NCI-H187 (cell line): ENCODE measurements around the gene DCAF8L1.
"Not testable (repeated sequence)": the region's sequence is repeated elsewhere in the genome, so short reads cannot be mapped to it uniquely, and the experiment has no call there.

Experiments
- DNase-seq, 2 experiments: peaks; one replicate each; lab custom pipeline; 2025; lab: John Stamatoyannopoulos, UW

Gene DCAF8L1

DNA sequence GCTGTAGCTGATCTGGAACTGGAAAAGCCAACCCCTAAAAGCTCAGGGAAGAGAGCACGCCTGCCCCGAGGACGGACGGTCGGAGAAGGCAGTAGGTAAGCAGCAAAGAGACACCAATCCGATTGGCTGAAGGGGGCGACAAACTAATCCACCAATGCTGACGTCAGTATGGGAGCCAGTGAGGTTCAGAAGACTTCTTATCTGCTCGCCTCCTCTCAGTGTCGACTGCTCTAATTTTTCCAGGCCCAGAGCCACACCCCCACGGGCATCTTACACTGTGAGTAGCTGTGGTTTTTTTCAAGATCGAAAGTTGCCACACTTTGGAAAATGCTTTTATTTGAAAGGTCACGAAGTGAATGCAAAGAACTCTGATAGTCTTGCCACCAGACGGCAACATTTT, at the start of gene DCAF8L1:
DCAF8L1 (minus strand) TSS at position 101 of the 400 bp plus-strand sequence. CDS start 115 bp downstream, outside the sequence.
- no peak for DNase-seq

DNA sequence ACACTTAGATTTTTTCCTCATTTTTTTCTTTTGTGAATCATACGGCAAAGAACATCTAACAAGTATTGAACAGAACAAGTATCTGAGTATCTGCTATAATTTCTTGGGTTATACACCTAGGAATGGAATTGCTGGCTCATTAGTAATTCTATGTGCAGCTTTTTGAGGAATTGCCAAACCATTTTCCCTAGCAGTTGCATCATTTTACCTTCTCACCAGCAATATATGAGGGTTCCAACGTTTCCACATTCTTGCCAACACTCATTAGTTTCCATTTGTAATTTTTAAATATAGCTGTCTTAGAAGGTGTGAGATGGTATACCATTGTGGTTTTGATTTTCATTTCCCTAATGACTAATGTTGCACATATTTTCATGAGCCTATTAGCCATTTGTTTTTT, 41.1 kb upstream of the DCAF8L1 start:
- DNase-seq, result no peak

DNA sequence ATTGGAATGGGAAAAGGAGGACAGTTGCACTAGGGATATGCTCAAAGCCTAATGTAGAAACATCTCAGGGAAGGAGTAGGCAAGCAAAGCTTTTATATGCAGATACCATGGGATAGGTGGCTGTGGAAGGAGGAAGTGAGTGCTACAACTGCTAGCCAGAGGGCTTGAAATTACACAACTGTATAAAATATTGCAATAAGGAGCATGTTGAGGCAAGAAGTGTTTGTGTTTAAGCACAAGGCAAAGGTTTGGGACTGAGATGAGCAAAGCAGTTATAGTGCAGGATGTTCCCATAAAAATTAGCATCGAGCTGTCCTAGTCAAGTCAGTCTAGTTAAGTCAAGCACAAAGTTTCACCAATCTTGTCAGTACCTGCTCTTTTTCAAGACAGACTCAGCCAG, 35.6 kb upstream of the DCAF8L1 start:
- no peak for DNase-seq

DNA sequence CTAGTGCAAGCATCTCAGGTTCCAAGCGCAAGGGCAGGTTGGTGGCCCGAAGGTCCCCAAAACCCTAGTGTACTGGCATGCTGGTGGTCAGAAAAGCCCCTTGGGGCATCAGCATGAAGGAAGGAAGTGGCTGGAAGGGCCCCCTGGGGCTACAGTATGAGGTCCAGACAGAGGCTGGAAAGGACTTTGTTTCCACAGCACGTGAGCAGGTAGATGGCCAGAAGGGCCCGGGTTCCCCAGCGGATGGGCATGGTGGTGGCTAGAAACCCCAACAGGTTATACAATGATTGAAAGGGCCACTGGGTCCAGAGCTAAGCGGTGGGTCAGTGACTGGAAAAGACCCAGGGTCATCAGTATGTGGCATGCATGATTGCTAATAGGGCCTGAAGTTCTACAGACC, 34.7 kb upstream of the DCAF8L1 start:
- DNase-seq, result no peak

DNA sequence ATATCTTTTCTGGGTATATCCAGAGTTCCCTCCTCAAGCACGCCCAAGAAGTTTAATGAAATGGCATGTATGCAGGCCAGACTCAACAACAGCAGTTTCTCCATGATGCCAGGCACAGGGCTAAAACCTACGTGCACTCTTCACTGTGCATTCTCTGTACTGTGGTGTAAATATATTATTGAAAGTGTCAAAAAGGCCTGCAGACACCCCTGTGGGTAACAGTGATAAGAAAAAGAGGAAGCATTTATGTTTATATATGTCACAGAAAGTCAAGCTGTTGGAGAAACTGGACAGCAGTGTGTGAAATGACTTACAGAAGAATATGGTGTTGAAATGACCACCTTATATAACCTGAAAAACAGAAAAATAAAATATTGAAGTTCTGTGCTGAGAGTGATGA, 29.6 kb upstream of the DCAF8L1 start:
- DNase-seq, result no peak

DNA sequence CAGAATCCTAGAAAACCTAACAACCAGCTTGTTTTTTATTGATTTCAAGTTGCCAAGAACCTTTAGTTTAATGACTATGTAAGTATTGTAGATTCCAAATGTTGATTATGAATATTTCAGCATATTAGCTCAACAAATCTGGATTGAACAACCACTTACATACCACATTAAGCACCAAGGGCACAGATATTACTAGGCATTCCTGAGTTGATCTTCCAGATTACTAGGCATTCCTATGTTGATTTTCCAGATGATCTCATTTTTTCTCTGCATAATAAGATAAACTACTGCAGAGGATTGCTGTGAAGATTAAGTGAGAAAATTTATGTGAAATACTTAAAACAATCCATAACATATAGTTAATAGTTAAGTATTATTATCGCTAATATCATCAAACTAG, 17.4 kb upstream of the DCAF8L1 start:
- DNase-seq, result no peak

DNA sequence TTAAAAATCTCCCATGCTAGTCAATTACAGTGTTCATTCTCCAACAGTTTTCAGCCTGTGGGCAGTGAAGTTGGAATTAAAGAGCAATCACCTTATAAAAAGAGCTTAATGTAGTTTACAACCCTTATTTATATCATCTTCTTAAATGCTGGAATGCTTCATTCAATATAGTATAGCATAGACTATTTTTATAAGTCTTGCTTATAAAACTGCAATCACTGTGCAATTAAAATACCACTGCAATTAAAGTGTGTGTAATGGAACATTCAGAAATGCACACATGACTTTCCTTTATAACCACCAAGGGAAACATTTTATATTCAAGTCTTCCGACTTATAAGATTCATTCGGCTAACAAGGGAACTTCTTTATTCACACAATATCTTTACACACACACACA, 16.4 kb upstream of the DCAF8L1 start:
- DNase-seq, result no peak

DNA sequence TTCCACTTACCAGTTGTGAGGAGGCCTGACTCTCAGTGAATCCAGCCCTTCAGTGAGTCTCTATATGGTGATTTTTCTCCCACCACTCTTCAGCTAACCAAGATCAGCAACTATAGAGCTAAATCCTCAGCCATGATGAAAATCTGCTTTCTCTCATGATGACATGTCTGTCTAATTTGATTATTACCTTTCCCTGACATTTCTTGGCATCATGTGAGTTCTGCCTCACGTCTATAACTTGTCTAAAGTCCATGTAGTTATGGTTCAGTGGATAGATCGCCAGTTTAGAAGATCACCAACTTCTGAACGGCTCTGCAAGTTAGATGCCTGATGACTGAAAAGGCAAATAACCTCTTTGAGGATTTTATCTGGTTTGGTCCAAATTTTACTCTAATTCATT, 14.9 kb upstream of the DCAF8L1 start:
- no peak for DNase-seq

DNA sequence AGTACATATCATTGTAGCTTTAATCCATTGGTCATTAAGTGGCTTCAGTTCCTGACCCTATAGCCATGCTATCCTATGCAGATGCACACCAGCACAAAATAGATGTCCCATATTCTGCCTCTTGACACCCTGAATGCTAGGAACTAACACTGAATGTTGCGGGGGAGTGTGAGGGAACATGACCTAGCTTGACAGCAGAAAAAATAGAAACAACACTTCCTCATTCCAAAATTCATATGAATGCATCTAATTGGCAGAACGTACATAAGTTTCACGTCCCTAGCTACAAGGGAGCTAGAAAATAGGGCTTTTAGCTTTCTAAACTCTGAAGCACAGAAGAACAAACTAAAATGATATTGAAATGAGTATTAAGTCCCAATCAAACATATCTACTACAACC, 14.4 kb upstream of the DCAF8L1 start:
- no peak for DNase-seq

DNA sequence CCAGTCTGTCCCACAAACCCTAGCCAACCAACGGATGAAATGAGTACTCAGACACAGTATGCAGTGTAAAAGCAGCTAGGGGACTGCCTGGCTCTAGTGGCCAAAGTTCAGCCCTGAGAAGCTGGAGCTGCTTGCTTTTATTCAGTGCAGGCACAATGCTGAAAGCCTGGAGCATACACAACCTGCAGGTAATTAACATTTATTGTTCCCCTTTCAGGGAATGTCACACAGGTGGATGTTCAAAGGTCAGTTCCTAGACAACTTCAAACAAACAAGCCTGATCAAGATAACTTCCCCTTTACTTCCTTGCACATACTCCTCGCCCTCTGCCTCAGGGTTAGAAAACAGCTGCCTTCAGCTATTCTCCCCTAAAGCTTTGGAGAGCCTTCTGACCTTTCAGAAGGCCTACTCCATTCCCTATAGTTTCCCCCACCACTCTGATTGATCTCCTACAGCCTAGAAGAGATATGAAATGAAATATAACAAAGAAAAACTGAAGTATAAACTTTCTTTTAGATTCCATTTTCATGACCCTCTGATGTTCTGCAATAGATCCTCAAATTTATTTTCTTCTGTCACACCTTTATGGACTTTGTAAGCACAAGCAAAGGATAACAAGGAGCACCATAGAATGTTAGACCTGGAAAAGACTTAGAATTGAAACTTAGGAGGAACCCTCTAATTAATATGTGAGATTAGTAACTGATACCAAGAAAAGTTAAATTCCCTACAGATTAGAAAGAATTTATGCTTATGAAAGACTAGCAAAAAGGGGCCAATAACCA, 6.8 kb upstream of the DCAF8L1 start:
- no peak for DNase-seq

DNA sequence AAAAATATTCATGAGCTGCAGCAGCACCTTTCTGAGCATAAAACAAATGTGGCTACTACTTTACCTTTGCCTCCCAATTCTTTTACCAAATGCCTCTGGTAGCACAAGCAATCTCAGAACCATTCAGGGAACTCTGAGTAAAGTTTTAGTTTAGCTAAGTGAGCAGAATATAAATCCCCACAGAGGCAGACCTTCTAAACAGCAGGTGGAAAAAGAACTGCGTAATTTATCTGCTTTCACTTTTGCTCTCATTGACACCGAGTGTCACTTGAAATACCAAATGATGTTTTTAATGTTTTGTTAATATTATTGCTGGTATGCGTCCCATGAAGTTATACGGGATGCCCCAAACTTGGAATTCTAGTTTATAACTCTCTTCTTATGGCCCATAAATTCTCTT, 4.3 kb downstream of the DCAF8L1 start:
- DNase-seq, result not testable (repeated sequence)

DNA sequence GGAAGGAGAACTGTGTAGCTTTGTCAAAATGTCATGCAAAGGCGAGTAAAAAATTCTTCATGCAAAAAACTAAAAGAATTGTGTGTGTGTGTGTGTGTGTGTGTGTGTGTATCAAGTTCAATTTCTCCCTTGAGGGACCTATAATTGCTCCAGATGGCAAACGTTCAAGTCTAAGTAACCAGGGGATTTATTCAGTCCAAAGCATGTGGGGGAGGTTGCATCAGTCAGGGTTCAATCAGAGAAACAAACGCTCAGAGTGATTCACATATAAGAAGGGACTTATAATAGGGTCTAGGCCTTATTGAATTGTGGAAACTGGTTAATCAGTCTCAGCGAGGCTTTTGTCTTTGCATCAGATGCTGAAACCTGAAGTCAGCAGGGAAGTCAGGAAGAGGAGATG, 5.0 kb downstream of the DCAF8L1 start:
- no peak for DNase-seq

DNA sequence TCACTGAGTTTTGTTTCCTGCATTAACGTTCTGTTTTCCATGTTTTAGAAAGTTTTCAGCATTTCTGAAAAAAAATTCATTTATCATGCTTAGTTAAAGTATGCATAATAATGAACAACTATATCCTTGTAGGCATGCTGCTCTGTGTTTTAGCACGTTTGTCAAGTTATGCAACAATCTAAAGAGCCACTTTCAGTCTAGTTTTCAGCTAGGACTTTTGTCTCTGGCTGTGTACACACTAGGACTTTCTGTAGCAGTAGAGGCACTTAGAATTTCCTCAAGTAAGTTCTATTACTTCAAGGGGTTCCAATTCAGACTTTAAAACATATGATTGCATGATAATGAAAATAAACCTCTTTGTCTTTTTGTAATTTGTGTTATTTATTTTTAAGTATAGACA, 12.4 kb downstream of the DCAF8L1 start:
- DNase-seq, result no peak

DNA sequence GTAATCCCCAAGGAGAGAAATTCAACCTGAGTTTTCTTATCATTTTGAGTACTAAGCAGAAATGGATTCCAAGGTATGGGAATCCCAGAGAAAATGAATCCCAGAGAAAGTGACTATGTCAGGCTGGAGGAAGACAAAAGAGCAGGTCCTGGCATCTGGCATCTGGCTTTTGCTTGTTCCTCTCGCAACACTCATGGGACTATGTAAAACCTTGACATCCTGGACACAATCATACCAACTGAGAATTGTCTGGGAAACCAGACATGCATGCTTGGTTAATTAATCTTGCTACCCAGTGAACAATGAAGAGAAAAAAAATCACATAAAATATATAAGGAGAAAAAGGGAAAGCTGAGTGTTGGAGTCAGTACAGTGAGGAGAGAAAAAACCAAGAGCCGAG, 12.9 kb downstream of the DCAF8L1 start:
- no peak for DNase-seq

DNA sequence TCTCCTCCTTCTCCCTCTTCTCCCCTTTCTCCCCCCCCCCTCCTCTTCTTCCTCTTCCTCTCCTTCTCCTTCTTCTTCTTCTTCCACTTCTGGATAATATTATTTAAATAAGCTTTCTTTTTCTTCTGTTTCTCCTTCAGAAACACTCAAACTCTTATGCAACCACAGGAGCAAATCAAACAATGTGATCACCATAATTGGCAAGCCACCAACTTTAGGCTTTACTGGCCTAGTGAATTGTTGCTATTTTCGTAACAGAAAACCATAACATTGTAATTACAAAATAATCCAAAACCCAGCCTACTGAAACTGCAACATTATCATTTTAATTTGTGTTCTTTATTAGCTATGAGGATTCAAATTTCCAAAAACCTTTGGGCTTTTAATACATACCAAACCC, 14.3 kb downstream of the DCAF8L1 start:
- DNase-seq, result no peak

DNA sequence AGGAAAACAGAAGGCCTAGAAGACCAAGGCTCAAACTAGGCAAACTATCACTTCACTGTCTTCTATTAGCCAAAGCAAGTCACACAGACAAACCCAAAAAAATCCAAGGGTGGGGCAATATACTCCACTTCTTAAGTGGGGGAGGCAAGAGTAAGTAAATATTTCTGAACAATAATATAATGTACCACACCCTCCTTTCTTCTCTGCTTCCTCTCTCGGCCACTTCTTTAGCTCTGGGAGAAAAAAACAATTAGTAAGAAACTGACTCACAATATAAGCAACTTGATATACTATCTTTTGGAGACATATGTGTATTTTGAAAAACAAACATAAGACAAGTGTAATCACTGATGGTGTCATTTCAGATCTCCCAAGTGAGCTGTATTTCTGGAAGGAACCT, 14.8 kb downstream of the DCAF8L1 start:
- DNase-seq, result no peak

DNA sequence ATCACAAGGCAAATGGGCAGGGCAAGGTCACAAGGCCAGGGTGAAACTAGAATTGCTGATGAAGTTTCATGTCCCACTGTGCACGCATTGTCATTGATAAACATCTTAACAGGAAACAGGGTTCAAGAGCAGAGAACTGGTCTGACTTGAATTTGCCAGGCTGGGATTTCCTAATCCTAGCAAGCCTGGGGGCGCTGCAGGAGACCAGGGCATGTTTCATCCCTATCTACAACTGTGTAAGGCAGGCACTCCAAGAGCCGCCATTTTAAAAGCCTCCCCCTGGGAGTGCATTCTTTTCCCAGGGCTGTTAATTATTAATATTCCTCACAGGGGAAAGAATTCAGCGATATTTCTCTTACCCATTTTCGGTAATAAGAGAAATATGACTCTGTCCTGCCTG, 15.9 kb downstream of the DCAF8L1 start:
- DNase-seq, result not testable (repeated sequence)

DNA sequence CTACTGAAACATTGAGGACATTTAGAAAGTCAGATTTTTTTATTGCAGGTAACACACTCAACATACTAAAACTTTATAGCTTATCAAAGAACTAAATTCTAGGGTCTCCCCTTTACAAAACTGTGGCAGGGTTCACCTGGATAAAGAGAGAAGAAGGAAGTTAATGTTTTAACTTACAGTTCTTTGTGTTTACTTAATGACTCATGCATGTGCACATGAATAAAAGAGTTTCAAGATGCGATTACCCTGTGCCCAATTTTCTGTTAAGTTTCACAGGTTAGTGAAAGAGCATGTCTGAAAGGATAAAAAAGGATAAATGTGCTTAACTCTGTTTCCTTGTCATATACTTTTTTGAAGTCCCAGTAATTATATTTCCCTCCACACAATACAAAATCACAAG, 16.8 kb downstream of the DCAF8L1 start:
- no peak for DNase-seq

DNA sequence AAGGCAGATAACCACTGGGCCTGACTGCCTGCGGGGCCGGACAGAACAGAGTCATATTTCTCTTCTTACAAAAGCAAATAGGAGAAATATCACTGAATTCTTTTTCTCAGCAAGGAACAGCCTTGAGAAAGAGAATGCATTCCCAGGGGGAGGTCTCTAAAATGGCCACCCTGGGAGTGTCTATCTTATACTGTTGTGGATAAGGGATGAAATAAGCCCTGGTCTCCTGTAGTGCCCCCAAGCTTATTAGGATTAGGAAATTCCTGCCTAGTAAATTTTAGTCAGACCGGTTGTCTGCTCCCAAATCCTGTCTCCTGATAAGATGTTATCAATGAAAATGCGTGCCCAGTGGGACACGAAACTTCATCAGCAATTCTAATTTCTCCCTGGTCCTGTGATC, 20.8 kb downstream of the DCAF8L1 start:
- not testable (repeated sequence) for DNase-seq

DNA sequence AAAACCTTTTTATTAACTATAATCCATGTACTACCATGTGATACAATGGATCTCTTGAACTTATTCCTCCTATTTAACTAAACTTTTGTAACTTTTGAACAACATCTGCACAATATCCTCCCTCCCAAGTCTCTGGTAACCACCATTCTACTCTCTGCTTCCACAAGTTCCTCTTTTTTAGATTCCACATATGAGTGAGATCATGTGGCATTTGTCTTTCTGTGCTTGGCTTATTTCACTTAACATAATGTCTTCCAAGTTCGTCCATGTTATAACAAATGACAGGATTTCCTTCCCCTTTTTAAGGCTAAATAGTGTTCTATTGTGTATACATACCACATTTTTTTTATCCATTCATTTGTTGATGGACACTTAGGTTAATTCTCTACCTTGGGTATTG, 28.1 kb downstream of the DCAF8L1 start:
- DNase-seq, result no peak

DNA sequence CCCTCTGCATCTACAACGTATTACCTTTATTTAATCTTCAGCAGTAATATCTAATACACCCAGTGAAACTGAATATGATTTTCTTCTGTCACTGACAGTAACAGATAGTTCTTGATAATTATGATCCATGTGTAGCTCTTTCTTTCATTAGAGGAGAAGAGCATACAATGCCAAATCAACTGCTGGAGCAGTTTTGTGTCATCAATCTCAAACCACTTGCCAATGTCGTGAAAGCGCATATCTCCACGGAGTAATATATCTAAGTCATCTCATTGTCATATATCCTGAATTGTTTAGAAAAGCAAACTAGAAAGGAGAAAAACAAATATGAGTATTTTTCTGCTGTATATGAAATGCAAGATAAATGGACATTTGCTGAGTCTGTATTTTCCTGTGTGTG, 47.9 kb downstream of the DCAF8L1 start:
- no peak for DNase-seq
